Measurements from ENCODE around the gene GCC2.
"Not testable (repeated sequence)": the region's sequence is repeated elsewhere in the genome, so short reads cannot be mapped to it uniquely, and the experiment has no call there.

The GCC2 gene, protein sequence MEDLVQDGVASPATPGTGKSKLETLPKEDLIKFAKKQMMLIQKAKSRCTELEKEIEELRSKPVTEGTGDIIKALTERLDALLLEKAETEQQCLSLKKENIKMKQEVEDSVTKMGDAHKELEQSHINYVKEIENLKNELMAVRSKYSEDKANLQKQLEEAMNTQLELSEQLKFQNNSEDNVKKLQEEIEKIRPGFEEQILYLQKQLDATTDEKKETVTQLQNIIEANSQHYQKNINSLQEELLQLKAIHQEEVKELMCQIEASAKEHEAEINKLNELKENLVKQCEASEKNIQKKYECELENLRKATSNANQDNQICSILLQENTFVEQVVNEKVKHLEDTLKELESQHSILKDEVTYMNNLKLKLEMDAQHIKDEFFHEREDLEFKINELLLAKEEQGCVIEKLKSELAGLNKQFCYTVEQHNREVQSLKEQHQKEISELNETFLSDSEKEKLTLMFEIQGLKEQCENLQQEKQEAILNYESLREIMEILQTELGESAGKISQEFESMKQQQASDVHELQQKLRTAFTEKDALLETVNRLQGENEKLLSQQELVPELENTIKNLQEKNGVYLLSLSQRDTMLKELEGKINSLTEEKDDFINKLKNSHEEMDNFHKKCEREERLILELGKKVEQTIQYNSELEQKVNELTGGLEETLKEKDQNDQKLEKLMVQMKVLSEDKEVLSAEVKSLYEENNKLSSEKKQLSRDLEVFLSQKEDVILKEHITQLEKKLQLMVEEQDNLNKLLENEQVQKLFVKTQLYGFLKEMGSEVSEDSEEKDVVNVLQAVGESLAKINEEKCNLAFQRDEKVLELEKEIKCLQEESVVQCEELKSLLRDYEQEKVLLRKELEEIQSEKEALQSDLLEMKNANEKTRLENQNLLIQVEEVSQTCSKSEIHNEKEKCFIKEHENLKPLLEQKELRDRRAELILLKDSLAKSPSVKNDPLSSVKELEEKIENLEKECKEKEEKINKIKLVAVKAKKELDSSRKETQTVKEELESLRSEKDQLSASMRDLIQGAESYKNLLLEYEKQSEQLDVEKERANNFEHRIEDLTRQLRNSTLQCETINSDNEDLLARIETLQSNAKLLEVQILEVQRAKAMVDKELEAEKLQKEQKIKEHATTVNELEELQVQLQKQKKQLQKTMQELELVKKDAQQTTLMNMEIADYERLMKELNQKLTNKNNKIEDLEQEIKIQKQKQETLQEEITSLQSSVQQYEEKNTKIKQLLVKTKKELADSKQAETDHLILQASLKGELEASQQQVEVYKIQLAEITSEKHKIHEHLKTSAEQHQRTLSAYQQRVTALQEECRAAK (N-terminal part only)

DNA sequence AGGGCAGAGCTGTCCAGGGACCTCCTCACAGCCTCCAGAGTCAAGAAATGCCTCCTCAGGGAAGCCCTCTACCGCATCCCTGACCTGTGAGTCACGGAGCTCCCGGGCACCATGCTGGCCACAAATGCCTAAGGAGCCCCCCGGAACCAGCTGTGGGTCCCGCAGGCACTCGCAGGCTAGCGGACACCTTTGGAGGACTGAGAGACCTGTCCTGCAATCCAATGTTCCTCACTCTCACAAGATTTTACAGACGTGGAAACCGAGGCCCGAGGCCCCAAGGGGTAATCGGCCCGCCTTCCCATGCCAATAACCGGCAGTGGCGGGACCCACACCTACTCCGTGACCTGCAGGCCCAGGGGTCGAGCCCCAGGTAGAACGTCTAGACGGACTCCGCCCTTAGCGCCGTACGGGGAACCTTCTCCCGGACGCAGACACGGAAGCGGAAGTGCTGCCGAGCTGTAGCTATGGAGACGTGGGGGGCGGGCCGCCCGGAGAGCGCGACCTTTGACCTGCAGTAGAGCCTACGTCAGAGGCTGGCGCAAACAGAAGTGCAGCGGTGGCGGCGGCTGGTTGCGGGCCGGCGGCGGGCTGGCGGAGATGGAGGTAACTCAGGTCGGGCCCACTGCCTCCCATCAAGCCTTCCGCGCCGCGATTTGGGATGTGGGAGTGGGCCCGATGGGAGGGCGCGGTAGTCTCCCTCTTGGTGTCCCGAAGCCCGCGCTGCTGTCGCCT lies at the start of gene GCC2:
Gene GCC2 (plus strand): TSS at position 529 of the 732 bp plus-strand sequence. CDS start 69 bp downstream, at position 598.
- DNase-seq, result peak; percentile 67

DNA sequence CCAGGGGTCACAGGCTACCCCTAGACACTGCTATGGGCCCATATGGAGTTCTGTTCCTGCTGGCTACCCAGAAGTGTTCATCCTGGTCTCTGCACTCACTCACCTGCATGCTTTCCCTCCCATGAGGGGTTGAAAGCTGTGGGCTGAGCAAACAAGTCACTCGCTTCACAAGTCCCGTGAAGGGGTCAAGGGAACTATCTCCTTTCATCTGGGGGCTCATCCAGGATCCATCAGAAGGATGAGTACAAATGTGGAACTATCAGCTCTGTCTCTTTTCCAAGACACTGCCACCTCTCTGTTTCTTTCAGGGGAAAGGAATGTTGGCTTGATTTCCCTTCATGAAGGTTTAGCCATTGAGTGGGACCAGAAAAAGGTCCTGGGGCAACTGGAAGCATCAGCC lies 49.5 kb upstream of the GCC2 start:
- no peak for DNase-seq

- DNase-seq, result no peak
Measured at GRCh38 chr2:108401800-108402199, 47.2 kb upstream of the GCC2 start.

DNA sequence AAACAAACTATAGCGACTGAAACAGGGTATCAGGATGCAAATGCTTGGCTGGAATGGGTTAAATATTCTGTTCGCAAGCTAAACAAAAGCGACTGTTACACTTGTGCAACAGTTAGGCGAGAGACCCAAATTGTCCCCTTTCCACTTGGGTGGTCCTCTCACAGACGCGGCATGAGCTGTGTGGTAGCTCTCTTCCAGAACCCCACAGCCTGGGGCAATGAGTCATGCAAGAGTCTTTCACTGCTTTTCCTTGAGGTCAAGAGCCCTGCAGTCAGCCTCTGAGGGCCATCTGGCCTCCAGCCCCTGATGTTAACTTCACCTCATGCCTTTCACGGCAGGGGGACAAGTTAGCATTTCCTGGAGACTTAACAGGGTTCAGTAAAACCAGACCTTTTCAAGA lies 45.5 kb upstream of the GCC2 start:
- DNase-seq, result no peak

DNA sequence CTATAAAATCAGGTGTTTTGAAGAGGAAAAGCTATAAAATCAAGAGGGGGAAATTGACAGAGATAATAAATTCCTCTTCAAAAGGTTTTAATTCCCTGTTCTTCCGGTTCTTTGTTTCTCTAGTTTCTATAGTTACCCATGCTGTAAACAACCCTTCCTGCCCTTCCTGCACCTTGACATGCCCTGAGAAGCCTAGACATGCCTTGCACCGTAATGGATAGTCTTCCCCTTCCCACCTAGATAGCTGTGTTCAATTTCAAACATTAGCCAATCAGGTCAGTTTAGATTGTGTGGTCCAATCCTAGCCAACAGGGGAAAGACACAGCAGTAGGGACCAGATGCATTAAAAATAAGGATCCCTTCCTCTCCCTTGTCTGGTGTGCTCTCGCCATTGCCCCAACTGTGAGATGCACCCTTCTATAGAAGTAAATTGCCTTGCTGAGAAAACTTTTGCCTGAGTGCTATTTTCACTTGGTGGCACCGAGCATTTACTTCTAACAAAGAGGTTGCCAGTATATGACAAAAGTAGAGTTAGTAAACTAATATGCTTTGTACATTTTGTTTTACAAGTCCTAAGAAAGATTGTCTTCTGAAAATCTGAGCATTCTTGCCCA lies 44.1 kb upstream of the GCC2 start:
- no peak for DNase-seq

DNA sequence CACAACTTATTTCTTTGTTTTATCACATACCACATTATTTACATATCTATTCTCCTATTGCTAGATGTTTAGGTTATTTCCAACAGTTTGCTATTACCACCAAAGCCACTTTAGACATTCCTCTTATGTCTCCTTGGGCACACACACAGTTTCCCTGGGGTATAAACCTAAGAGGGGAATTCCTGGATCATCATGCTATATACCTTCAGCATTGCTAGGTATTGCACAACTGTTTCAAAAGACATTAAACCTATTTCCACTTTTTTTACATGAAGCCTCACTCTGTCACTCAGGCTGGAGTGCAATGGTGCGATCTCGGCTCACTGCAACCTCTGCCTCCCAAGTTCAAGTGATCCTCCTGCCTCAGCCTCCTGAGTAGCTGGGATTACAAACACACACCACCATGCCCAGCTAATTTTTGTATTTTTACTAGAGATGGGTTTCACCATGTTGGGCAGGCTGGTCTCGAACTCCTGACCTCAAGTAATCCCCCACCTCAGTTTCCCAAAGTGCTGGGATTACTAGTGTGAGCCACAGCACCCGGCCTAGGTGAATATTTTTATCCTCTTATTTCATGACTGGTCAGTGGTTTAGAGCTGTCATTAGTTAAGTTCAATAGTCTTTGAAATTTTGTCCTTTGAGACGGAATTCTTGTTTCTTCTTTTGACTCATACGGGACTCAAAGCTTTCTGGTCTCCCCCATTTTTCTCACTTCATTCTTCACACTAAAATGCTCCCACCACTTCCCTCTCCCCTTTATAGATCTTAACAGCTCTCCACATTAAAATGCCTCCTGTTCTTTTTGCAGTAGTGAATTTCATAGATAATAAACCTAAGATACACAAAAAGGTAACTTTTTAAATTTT lies 40.9 kb upstream of the GCC2 start:
- no peak for DNase-seq

GRCh38 chr2:108409768-108410167 lies 39.2 kb upstream of the GCC2 start:
- DNase-seq, result no peak

DNA sequence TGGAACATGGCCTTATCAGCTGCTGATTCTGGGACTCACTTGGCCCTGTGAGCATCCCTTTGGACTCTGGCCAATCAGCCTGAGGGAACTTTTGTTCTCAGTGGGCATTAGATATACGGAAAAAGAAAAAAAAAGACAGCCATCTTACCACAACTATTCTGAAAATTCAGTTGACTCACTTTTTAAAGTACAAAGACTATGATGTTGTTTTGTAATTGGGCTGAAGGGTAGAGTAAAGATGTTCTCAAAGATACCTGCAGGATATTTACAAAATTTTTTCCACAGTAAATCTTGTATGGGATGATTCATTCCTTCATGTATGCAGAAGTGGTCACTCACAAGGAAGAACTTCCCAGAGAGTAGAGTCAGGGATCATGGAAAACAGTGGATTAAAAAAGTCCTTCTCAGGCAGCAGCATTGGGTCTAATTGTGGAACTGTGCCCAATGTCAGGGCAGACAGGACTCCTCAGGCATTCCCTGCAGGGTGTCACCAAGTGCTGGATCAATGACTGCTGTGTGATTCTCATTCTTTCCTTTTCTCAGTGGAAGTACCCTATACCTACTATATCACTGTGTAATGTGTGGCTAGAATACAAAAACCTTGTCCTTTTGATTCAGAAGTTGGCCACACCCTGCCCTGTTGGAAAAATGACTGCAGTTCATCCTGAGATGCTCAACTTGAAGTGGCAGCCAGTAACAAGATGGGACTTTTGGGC lies 35.9 kb upstream of the GCC2 start:
- DNase-seq, result no peak

DNA sequence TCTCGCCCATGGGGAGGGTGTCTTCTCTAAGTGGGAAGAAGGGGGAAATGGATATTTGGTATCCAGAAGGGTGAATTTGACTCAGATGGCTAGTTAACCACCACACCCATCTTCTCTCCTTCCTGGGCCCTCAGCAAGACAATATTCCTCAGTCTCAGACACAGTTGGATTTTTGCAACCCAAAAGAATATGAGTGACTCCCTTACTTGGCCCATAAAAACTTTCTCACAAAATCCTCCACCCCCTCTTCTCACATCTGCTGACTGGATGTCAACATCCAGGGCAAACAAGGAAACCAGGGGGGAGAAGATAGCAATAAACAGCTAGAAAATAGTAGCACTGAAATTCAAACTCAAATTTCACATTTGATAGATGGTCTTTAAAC lies 35.3 kb upstream of the GCC2 start:
- DNase-seq, result no peak

GRCh38 chr2:108414256-108414876 lies 34.6 kb upstream of the GCC2 start:
- DNase-seq, result no peak

- no peak for DNase-seq
Measured at GRCh38 chr2:108414945-108415344, 34.1 kb upstream of the GCC2 start.

DNA sequence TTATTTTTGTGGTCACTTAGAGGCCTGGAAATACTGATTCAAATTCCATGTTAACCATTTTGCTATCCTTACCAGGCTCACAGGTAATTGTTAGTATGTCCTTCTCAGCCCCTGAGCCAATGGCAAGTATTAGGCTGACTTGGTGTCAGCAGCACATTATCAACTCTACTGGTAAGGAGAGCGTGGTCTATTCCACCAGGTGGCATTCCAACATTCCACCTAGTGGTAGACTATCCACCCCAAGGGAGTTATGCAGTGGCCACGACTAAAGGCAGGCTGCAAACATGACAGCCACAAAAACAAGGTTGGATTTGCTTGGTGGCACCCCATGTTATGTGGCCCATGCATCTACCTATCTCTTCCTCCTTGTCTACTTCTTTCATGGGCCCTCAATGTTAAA lies 31.8 kb upstream of the GCC2 start:
- no peak for DNase-seq

- DNase-seq, result no peak
Measured at GRCh38 chr2:108418416-108418815, 30.6 kb upstream of the GCC2 start.

GRCh38 chr2:108423067-108423466 lies 25.9 kb upstream of the GCC2 start:
- no peak for DNase-seq

- no peak for DNase-seq
Measured at GRCh38 chr2:108423502-108424251, 25.3 kb upstream of the GCC2 start.

GRCh38 chr2:108428286-108429009 lies 20.6 kb upstream of the GCC2 start:
- DNase-seq, result no peak

- not testable (repeated sequence) for DNase-seq
Measured at GRCh38 chr2:108435578-108435977, 13.4 kb upstream of the GCC2 start.

DNA sequence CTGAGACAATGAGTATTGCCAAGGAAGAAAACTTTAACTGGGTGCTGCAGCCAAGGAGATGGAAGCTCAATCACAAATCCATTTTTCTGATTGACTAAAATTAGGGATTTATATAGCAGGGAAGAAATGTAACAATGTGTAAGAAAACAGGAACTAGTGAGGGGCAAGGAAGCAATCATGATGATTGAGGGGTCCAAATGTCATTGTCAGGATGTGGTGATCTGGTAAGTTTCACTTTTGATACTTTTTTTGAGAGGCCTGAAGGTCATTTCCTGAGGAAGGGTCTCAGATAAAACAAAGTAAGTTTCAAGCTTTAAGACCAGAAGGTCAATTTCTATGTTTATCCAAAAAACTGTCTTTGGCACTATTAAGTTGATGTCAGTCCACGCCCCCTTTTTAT lies 12.0 kb upstream of the GCC2 start:
- no peak for DNase-seq

All from NCI-H2081 treated with DMSO at 0.1 percent for 48 hours (cell line).